Measurements from ENCODE around the gene FTL.
A peak's percentile ranks its signal among the peaks of the same experiment; 100 is the strongest.

The FTL gene

GRCh38 chr19:48966541-48967345 lies 1.6 kb downstream of the FTL start:
- no peak for DNase-seq

GRCh38 chr19:48967346-48968178 lies 2.5 kb downstream of the FTL start:
- DNase-seq, result no peak

GRCh38 chr19:48968179-48968661 lies 3.1 kb downstream of the FTL start:
- no peak for DNase-seq

GRCh38 chr19:48968813-48969218 lies 3.7 kb downstream of the FTL start:
- no peak for DNase-seq

GRCh38 chr19:48969276-48970138 lies 4.4 kb downstream of the FTL start:
- no peak for DNase-seq

GRCh38 chr19:48970139-48970766 lies 5.1 kb downstream of the FTL start:
- no peak for DNase-seq

GRCh38 chr19:48970923-48971395 lies 5.8 kb downstream of the FTL start:
- peak; percentile 81 for DNase-seq

- DNase-seq, result peak; percentile 10
Observed at GRCh38 chr19:48975947-48976847, 11.1 kb downstream of the FTL start.

- no peak for DNase-seq
Observed at GRCh38 chr19:48977061-48977460, 12.0 kb downstream of the FTL start.

GRCh38 chr19:48982280-48982679 lies 17.2 kb downstream of the FTL start:
- DNase-seq, result no peak

- DNase-seq, result no peak
Observed at GRCh38 chr19:48985711-48986110, 20.6 kb downstream of the FTL start.

- DNase-seq, result no peak
Observed at GRCh38 chr19:48986211-48986610, 21.1 kb downstream of the FTL start.

- DNase-seq, result no peak
Observed at GRCh38 chr19:48987323-48987722, 22.2 kb downstream of the FTL start.

- no peak for DNase-seq
Observed at GRCh38 chr19:48988286-48988685, 23.2 kb downstream of the FTL start.

GRCh38 chr19:48988860-48989259 lies 23.8 kb downstream of the FTL start:
- no peak for DNase-seq

GRCh38 chr19:48989701-48990291 lies 24.7 kb downstream of the FTL start:
- no peak for DNase-seq

- DNase-seq, result no peak
Observed at GRCh38 chr19:48990400-48990799, 25.3 kb downstream of the FTL start.

GRCh38 chr19:48991011-48991609 lies 26.0 kb downstream of the FTL start:
- no peak for DNase-seq

GRCh38 chr19:48991873-48992580 lies 26.9 kb downstream of the FTL start:
- DNase-seq, result no peak
